ENCODE data around the gene EGF. TPM values are rescaled to one million over a fixed set of nuclear protein-coding genes. Genes with fewer than 3 reads are reported as not detected.

EGF gene
- total RNA-seq, 1 experiment from 2014 or later, result not detected

DNA sequence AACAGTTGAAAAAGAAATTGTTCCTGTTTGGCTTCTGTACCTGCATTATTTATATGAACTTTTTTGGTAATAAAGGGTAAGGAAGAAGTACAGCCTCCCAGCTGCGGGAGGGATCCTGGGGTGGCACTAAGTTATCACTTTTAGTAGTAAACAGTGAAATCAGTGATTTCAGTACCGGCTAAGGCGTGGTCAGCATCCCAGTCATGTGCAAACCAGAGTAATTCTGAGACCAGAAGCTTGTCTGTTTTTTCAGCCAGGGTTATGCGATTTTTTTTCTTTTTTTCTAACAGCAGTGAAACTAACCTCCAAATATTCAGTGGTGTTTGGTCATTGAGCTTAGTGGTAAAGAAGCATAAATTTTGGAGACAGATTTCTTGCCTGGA lies 3.3 kb downstream of the EGF start:
- ATAC-seq (no peak), DNase-seq (ENCODE audit: low read depth, low spot score) (no peak)
- ChIA-PET CTCF (no interaction called here), POLR2A (no interaction called here)
- no peak for TF ChIP-seq TCF7L2 (IDR thresholded peaks at IDR 0.05; ENCODE audit: low read depth, low read length)
- TF ChIP-seq SIN3A (IDR thresholded peaks at IDR 0.05; ENCODE audit: borderline replicate concordance, insufficient read depth, low read depth, low read length), result no peak
- Histone ChIP-seq H3K9me3 (ENCODE audit: control insufficient read depth, insufficient read depth, low read depth, low read length) (no peaks in the 10 kb centered on the region), H3K27ac (ENCODE audit: low read length) (no peak overlapping the region), H3K36me3 (ENCODE audit: control insufficient read depth, insufficient read depth, low read length) (no peaks in the 10 kb centered on the region), H3K4me1 (ENCODE audit: control insufficient read depth, insufficient read depth, low read length) (no peaks in the 10 kb centered on the region), H3K4me3 (ENCODE audit: low read depth in 2 of 2, low read length in 2 of 2) (no peak overlapping the region), H3K27me3 (ENCODE audit: control insufficient read depth, insufficient read depth, low read length) (no peaks in the 10 kb centered on the region; the same call in 1 of the 2 replicates)
- BruUV-seq (replicated peaks), result no TSS peak
- intact Hi-C loops (cut with micrococcal nuclease; ENCODE audit: unreplicated experiment) (no loop called here), in situ Hi-C loops (cut with HindIII; ENCODE audit: low pct_unique_long_range_greater_than_20kb, low sequenced_read_pairs) (no loop called here)

DNA sequence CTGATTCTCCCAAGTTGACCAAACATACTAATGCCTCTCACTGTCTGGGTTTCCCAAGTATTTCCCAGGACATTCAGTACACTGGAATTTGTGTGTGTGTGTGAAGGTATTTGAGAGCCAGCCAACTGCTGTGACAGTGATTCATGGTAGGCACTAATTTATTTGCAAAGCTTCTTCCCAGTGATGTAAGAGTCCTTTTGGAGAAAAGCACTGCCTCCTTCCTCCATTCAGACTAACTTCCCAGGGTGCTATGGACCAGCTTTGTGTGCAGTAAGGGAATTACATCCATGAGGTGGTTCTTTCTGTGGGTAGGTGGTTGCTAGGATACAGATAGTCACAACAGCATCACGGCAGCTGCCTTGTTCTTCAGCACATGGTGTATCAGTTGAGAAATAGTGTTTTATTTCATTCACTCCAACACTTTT lies 8.7 kb downstream of the EGF start:
- POLR2A ChIA-PET, result no interaction called here
- intact Hi-C loops (cut with micrococcal nuclease; ENCODE audit: unreplicated experiment), result no loop called here

DNA sequence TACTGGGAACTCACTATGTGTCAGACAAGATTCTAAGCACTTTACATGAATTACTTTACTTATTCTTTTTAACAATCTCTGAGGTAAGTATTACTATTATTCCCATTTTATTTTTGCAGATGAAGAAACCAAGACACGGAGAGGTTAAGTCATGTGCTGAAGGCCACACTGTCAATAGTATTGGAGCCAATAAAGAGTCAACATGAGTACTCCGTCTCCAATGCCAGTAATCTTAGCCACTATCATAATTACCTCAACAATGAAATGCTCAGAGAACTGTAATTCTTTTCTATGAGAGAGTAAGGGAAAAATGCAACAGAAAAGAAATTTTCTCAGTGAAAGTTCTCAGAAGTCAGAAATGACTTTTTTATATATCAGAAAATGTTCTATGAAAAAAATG lies 12.7 kb downstream of the EGF start:
- in situ Hi-C loops (cut with HindIII; ENCODE audit: low pct_unique_long_range_greater_than_20kb, low sequenced_read_pairs), result no loop called here

More for the DNA sequence above, 8.7 kb downstream of the EGF start:
- CTCF ChIA-PET, result no interaction called here
- BruUV-seq (replicated peaks), result no TSS peak
- in situ Hi-C loops (cut with HindIII; ENCODE audit: low pct_unique_long_range_greater_than_20kb, low sequenced_read_pairs), result no loop called here
- no peak for DNase-seq (ENCODE audit: low read depth, low spot score)
- Histone ChIP-seq H3K9me3 (ENCODE audit: control insufficient read depth, insufficient read depth, low read depth, low read length) (no peaks in the 10 kb centered on the region), H3K36me3 (ENCODE audit: control insufficient read depth, insufficient read depth, low read length) (no peaks in the 10 kb centered on the region), H3K27ac (ENCODE audit: low read length) (no peak overlapping the region), H3K27me3 (ENCODE audit: control insufficient read depth, insufficient read depth, low read length) (no peaks in the 10 kb centered on the region), H3K4me3 (ENCODE audit: low read depth in 2 of 2, low read length in 2 of 2) (no peak overlapping the region), H3K4me1 (ENCODE audit: control insufficient read depth, insufficient read depth, low read length) (no peaks in the 10 kb centered on the region)
- TF ChIP-seq, protein P1, sequence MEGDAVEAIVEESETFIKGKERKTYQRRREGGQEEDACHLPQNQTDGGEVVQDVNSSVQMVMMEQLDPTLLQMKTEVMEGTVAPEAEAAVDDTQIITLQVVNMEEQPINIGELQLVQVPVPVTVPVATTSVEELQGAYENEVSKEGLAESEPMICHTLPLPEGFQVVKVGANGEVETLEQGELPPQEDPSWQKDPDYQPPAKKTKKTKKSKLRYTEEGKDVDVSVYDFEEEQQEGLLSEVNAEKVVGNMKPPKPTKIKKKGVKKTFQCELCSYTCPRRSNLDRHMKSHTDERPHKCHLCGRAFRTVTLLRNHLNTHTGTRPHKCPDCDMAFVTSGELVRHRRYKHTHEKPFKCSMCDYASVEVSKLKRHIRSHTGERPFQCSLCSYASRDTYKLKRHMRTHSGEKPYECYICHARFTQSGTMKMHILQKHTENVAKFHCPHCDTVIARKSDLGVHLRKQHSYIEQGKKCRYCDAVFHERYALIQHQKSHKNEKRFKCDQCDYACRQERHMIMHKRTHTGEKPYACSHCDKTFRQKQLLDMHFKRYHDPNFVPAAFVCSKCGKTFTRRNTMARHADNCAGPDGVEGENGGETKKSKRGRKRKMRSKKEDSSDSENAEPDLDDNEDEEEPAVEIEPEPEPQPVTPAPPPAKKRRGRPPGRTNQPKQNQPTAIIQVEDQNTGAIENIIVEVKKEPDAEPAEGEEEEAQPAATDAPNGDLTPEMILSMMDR (IDR thresholded peaks at IDR 0.05), result no peak
- TF ChIP-seq POLR2AphosphoS5 (IDR thresholded peaks at IDR 0.05; ENCODE audit: low read depth, low read length), result no peak
- no peak for ATAC-seq

More for the DNA sequence above, 12.7 kb downstream of the EGF start:
- TF ChIP-seq, protein P1 (IDR thresholded peaks at IDR 0.05), result no peak
- TF ChIP-seq, protein P2, sequence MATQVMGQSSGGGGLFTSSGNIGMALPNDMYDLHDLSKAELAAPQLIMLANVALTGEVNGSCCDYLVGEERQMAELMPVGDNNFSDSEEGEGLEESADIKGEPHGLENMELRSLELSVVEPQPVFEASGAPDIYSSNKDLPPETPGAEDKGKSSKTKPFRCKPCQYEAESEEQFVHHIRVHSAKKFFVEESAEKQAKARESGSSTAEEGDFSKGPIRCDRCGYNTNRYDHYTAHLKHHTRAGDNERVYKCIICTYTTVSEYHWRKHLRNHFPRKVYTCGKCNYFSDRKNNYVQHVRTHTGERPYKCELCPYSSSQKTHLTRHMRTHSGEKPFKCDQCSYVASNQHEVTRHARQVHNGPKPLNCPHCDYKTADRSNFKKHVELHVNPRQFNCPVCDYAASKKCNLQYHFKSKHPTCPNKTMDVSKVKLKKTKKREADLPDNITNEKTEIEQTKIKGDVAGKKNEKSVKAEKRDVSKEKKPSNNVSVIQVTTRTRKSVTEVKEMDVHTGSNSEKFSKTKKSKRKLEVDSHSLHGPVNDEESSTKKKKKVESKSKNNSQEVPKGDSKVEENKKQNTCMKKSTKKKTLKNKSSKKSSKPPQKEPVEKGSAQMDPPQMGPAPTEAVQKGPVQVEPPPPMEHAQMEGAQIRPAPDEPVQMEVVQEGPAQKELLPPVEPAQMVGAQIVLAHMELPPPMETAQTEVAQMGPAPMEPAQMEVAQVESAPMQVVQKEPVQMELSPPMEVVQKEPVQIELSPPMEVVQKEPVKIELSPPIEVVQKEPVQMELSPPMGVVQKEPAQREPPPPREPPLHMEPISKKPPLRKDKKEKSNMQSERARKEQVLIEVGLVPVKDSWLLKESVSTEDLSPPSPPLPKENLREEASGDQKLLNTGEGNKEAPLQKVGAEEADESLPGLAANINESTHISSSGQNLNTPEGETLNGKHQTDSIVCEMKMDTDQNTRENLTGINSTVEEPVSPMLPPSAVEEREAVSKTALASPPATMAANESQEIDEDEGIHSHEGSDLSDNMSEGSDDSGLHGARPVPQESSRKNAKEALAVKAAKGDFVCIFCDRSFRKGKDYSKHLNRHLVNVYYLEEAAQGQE (IDR thresholded peaks at IDR 0.05; ENCODE audit: insufficient read depth in 1 of 2, low read depth in 2 of 2, low read length in 1 of 2), result no peak
- no peak for TF ChIP-seq SIN3A (IDR thresholded peaks at IDR 0.05; ENCODE audit: borderline replicate concordance, insufficient read depth, low read depth, low read length)
- TF ChIP-seq POLR2AphosphoS5 (IDR thresholded peaks at IDR 0.05; ENCODE audit: low read depth, low read length), result no peak
- TF ChIP-seq TCF7L2 (IDR thresholded peaks at IDR 0.05; ENCODE audit: low read depth, low read length), result no peak
- H3K9me3 ChIP-seq (ENCODE audit: control insufficient read depth, insufficient read depth, low read depth, low read length), result no peaks in the 10 kb centered on the region
- H3K36me3 ChIP-seq (ENCODE audit: control insufficient read depth, insufficient read depth, low read length), result no peaks in the 10 kb centered on the region
- no peak overlapping the region for H3K4me3 ChIP-seq (ENCODE audit: low read depth in 2 of 2, low read length in 2 of 2)
- H3K27me3 ChIP-seq (ENCODE audit: control insufficient read depth, insufficient read depth, low read length), result no peaks in the 10 kb centered on the region
- intact Hi-C loops (cut with micrococcal nuclease; ENCODE audit: unreplicated experiment), result no loop called here
- ATAC-seq, result no peak
- no peak overlapping the region for H3K27ac ChIP-seq (ENCODE audit: low read length)
- no peak for DNase-seq (ENCODE audit: low read depth, low spot score)
- CTCF ChIA-PET, result no interaction called here
- no TSS peak for BruUV-seq (replicated peaks)
- no peaks in the 10 kb centered on the region for H3K4me1 ChIP-seq (ENCODE audit: control insufficient read depth, insufficient read depth, low read length)
- POLR2A ChIA-PET, result no interaction called here
